H9 (cell line): ENCODE results near the gene CCNT2. TPM values are rescaled to one million over a fixed set of nuclear protein-coding genes. Genes with fewer than 3 reads are reported as not detected.
"Not testable (repeated sequence)": the region's sequence is repeated elsewhere in the genome, so short reads cannot be mapped to it uniquely, and the experiment has no call there.

Source experiments
- DNase-seq: peaks from one replicate; pipeline ENCODE4 v3.0.0-alpha.2; 2017
- H2AFZ ChIP-seq: one replicate; pipeline ENCODE4 v1.6.1; 2013; ENCODE audit warnings: mild to moderate bottlenecking, low read length, control low read depth, moderate library complexity
- H2AK5ac ChIP-seq: 2 replicates; pipeline ENCODE4 v1.6.1; 2013; ENCODE audit warnings: low read length, control low read depth, mixed read lengths; ENCODE audit not compliant: insufficient read length
- H2BK120ac ChIP-seq: one replicate; pipeline ENCODE4 v1.6.1; 2013; ENCODE audit warnings: low read depth, mild to moderate bottlenecking, low read length, control low read depth, inconsistent platforms; ENCODE audit not compliant: poor library complexity, severe bottlenecking
- H2BK12ac ChIP-seq: 2 replicates; pipeline ENCODE4 v1.6.1; 2013; ENCODE audit warnings: low read length, control low read depth, mixed read lengths, low read depth; ENCODE audit not compliant: insufficient read length
- H2BK15ac ChIP-seq: 2 replicates; pipeline ENCODE4 v1.6.1; 2013; ENCODE audit warnings: low read depth, low read length, control low read depth
- H2BK20ac ChIP-seq: one replicate; pipeline ENCODE4 v1.6.1; 2013; ENCODE audit warnings: low read depth, mild to moderate bottlenecking, low read length, control low read depth, inconsistent platforms; ENCODE audit not compliant: poor library complexity, severe bottlenecking
- H2BK5ac ChIP-seq: 2 replicates; pipeline ENCODE4 v1.6.1; 2013; ENCODE audit warnings: low read length, control low read depth, mixed read lengths; ENCODE audit not compliant: insufficient read length
- H3K14ac ChIP-seq: 2 replicates; pipeline ENCODE4 v1.6.1; 2013; ENCODE audit warnings: low read length, control low read depth; ENCODE audit not compliant: insufficient read depth
- H3K18ac ChIP-seq: 2 replicates; pipeline ENCODE4 v1.6.1; 2013; ENCODE audit warnings: low read depth, mild to moderate bottlenecking, mixed read lengths, low read length, control low read depth; ENCODE audit not compliant: insufficient read length
- H3K23ac ChIP-seq: 2 replicates; pipeline ENCODE4 v1.6.1; 2013; ENCODE audit warnings: low read length, control low read depth, mixed read lengths, low read depth; ENCODE audit not compliant: insufficient read length
- H3K23me2 ChIP-seq: 2 replicates; pipeline ENCODE4 v1.6.1; 2013; ENCODE audit warnings: low read depth, mild to moderate bottlenecking, mixed read lengths, low read length, control low read depth; ENCODE audit not compliant: insufficient read length, poor library complexity, severe bottlenecking
- H3K27ac ChIP-seq: 2 replicates; pipeline ENCODE4 v1.5.1; 2013; ENCODE audit warnings: low read length, control low read depth, mixed read lengths, low read depth; ENCODE audit not compliant: insufficient read length
- H3K27me3 ChIP-seq: 2 replicates; pipeline ENCODE4 v1.6.1; 2013; ENCODE audit warnings: low read length, control low read depth, inconsistent platforms; ENCODE audit not compliant: insufficient read depth
- H3K4ac ChIP-seq: 2 replicates; pipeline ENCODE4 v1.6.1; 2013; ENCODE audit warnings: low read depth, mild to moderate bottlenecking, control low read depth, inconsistent platforms, low read length, moderate library complexity
- H3K4me1 ChIP-seq: 2 replicates; pipeline ENCODE4 v1.6.1; 2013; ENCODE audit warnings: low read length, control low read depth, inconsistent platforms; ENCODE audit not compliant: insufficient read depth
- H3K4me2 ChIP-seq: 2 replicates; pipeline ENCODE4 v1.6.1; 2013; ENCODE audit warnings: low read length, control low read depth, mixed read lengths; ENCODE audit not compliant: insufficient read length, insufficient read depth
- H3K56ac ChIP-seq: 2 replicates; pipeline ENCODE4 v1.6.1; 2013; ENCODE audit warnings: low read depth, mild to moderate bottlenecking, mixed read lengths, low read length, control low read depth; ENCODE audit not compliant: insufficient read length
- H3K79me1 ChIP-seq: 2 replicates; pipeline ENCODE4 v1.6.1; 2013; ENCODE audit warnings: low read depth, mild to moderate bottlenecking, moderate library complexity, low read length, control low read depth, inconsistent platforms; ENCODE audit not compliant: insufficient read depth, poor library complexity, severe bottlenecking
- H3K79me2 ChIP-seq: 2 replicates; pipeline ENCODE4 v1.6.1; 2013; ENCODE audit warnings: low read length, control low read depth, inconsistent platforms; ENCODE audit not compliant: insufficient read depth
- H3K9ac ChIP-seq: 2 replicates; pipeline ENCODE4 v1.6.1; 2013; ENCODE audit warnings: low read length, control low read depth, mixed read lengths; ENCODE audit not compliant: insufficient read length; ENCODE audit errors: extremely low read depth
- H3K9me3 ChIP-seq: one replicate; pipeline ENCODE4 v1.6.1; 2013; ENCODE audit warnings: low read depth, low read length, inconsistent platforms; ENCODE audit not compliant: control insufficient read depth
- H3T11ph ChIP-seq: one replicate; pipeline ENCODE4 v1.6.1; 2013; ENCODE audit warnings: mild to moderate bottlenecking, low read length, control low read depth, inconsistent platforms
- H4K20me1 ChIP-seq: one replicate; pipeline ENCODE4 v1.6.1; 2013; ENCODE audit not compliant: control insufficient read depth, insufficient read length, insufficient read depth
- H4K5ac ChIP-seq: 2 replicates; pipeline ENCODE4 v1.6.1; 2013; ENCODE audit warnings: low read depth, mild to moderate bottlenecking, mixed read lengths, low read length, control low read depth; ENCODE audit not compliant: insufficient read length
- H4K8ac ChIP-seq: replicated peaks from 2 replicates; pipeline ENCODE4 v1.6.1; 2013; ENCODE audit warnings: low read length, control low read depth, mixed read lengths, low read depth; ENCODE audit not compliant: insufficient read length
- H4K91ac ChIP-seq: 2 replicates; pipeline ENCODE4 v1.6.1; 2013; ENCODE audit warnings: low read depth, mild to moderate bottlenecking, moderate library complexity, mixed read lengths, low read length, control low read depth; ENCODE audit not compliant: insufficient read length
- H3K27ac Mint-ChIP-seq, 3 experiments: 2 replicates in 2 of 3; 3 replicates in 1 of 3; pipeline ENCODE4 v1.8.0; 2020 to 2021; ENCODE audit warnings: mixed read lengths in 3 of 3, mild to moderate bottlenecking in 1 of 3, moderate library complexity in 1 of 3
- H3K27me3 Mint-ChIP-seq: 2 replicates; pipeline ENCODE4 v1.8.0; 2021; ENCODE audit warnings: low read depth, mild to moderate bottlenecking, moderate library complexity, mixed read lengths
- H3K36me3 Mint-ChIP-seq, 3 experiments: 2 replicates in 2 of 3; 3 replicates in 1 of 3; pipeline ENCODE4 v1.8.0; 2020 to 2021; ENCODE audit warnings: low read depth in 3 of 3, mixed read lengths in 3 of 3; ENCODE audit not compliant: insufficient read depth in 1 of 3
- H3K4me1 Mint-ChIP-seq, 2 experiments: 2 replicates each; pipeline ENCODE4 v1.8.0; 2020; ENCODE audit warnings: mixed read lengths in 2 of 2
- H3K4me3 Mint-ChIP-seq, 2 experiments: 2 replicates in 1 of 2; 3 replicates in 1 of 2; pipeline ENCODE4 v1.8.0; 2020 to 2021; ENCODE audit warnings: mild to moderate bottlenecking in 2 of 2, mixed read lengths in 2 of 2, moderate library complexity in 1 of 2
- H3K9me3 Mint-ChIP-seq, 2 experiments: 2 replicates in 1 of 2; 3 replicates in 1 of 2; pipeline ENCODE4 v1.8.0; 2020; ENCODE audit warnings: mild to moderate bottlenecking in 2 of 2, mixed read lengths in 2 of 2, moderate library complexity in 1 of 2
- CTCF ChIP-seq: fragments of 200-600 bp; sonication (generic); conservative IDR thresholded peaks from 3 replicates; pipeline ENCODE4 v1.8.0; 2021; ENCODE audit warnings: antibody characterized with exemption, mild to moderate bottlenecking
- WGBS: extraction: QIAGEN DNeasy Blood & Tissue Kit; methylation state at CpG from one replicate; pipeline ENCODE4 v1.1.7; 2013; ENCODE audit warnings: missing lambda C conversion rate, low lambda C conversion rate, mixed read lengths; ENCODE audit not compliant: insufficient read length; ENCODE audit errors: extremely low coverage; 5-methylcytosine and 5-hydroxymethylcytosine counted together
- total RNA-seq: library from RNA; stranded (reverse); gene quantifications from 2 replicates; pipeline ENCODE4 v1.2.1, GENCODE V29; 2021

Gene CCNT2
- total RNA-seq, 1 experiment from 2014 or later: 42.0 TPM

- H2AK5ac ChIP-seq: no peak overlapping the region
- no peaks in the 10 kb centered on the region for H3K27me3 ChIP-seq
- H2AFZ ChIP-seq: no peak overlapping the region
- no peaks in the 10 kb centered on the region for H3K36me3 Mint-ChIP-seq
- H2BK20ac ChIP-seq: no peak overlapping the region
- no peak overlapping the region for H3K4ac ChIP-seq
- no peak overlapping the region for H3K23ac ChIP-seq
- no peak overlapping the region for H2BK120ac ChIP-seq
- H3K27ac ChIP-seq: no peak overlapping the region
- H3K14ac ChIP-seq: no peak overlapping the region
- H3K23me2 ChIP-seq: no peaks in the 10 kb centered on the region
- H3K79me2 ChIP-seq: no peaks in the 10 kb centered on the region
- no peak overlapping the region for H4K91ac ChIP-seq
- H2BK12ac ChIP-seq: no peak overlapping the region
- no peak overlapping the region for H3K4me3 Mint-ChIP-seq
- H3K27me3 Mint-ChIP-seq: no peaks in the 10 kb centered on the region
- H3K9me3 ChIP-seq: no peaks in the 10 kb centered on the region
- no peak overlapping the region for H3K4me2 ChIP-seq
- DNase-seq: no peak
- no peak overlapping the region for H2BK15ac ChIP-seq
- H3K18ac ChIP-seq: no peak overlapping the region
- no peaks in the 10 kb centered on the region for H3K9me3 Mint-ChIP-seq
- H3K27ac Mint-ChIP-seq: no peak overlapping the region
- no peaks in the 10 kb centered on the region for H4K20me1 ChIP-seq
- WGBS: no CpG with 5 or more reads among the region's 1 CpG
- peaks cover 0 to 4% of the 10 kb centered on the region in 2 experiments; a peak in 1 of 4 replicates for H3K4me1 Mint-ChIP-seq
- TF ChIP-seq CTCF: no peak
- no peaks in the 10 kb centered on the region for H3K4me1 ChIP-seq
- no peak overlapping the region for H4K8ac ChIP-seq
- H3K79me1 ChIP-seq: no peaks in the 10 kb centered on the region
- no peak overlapping the region for H4K5ac ChIP-seq
- H3K9ac ChIP-seq: no peak overlapping the region
- no peak overlapping the region for H3K56ac ChIP-seq
- no peak overlapping the region for H2BK5ac ChIP-seq
- H3T11ph ChIP-seq: no peak overlapping the region
These were observed 18.5 kb upstream of the CCNT2 start for GRCh38 chr2:134900151-134900550.

- not testable (repeated sequence) for H3K4me2 ChIP-seq, H3T11ph ChIP-seq, H3K79me1 ChIP-seq, H3K9me3 Mint-ChIP-seq, H4K5ac ChIP-seq, H3K23me2 ChIP-seq, H2BK15ac ChIP-seq, H3K56ac ChIP-seq, H2BK5ac ChIP-seq, H4K91ac ChIP-seq, H3K4me3 Mint-ChIP-seq, H3K79me2 ChIP-seq, H3K4me1 ChIP-seq, H3K36me3 Mint-ChIP-seq, H3K27me3 ChIP-seq, H3K27me3 Mint-ChIP-seq, H3K14ac ChIP-seq, H2BK12ac ChIP-seq, H4K8ac ChIP-seq, H3K4ac ChIP-seq, H2AFZ ChIP-seq, H3K18ac ChIP-seq, H4K20me1 ChIP-seq, DNase-seq, H3K9ac ChIP-seq, H2BK20ac ChIP-seq, H3K4me1 Mint-ChIP-seq, H3K23ac ChIP-seq, H2BK120ac ChIP-seq, H3K9me3 ChIP-seq, H3K27ac ChIP-seq, H2AK5ac ChIP-seq
- WGBS: no CpG with 5 or more reads among the region's 13 CpGs
- H3K27ac Mint-ChIP-seq: 0 out of 7 replicates have a peak overlapping the region, but pooled peaks of 2 of the 3 experiments have one; percentile 1
These were observed 14.9 kb upstream of the CCNT2 start for GRCh38 chr2:134903701-134904100.
